AG08395 (cell line): ENCODE data around the gene CCNB1.
"Not testable (repeated sequence)": the region's sequence is repeated elsewhere in the genome, so short reads cannot be mapped to it uniquely, and the experiment has no call there.

ENCODE experiments used
- DNase-seq: peaks from one replicate; pipeline ENCODE4 v3.0.0; 2012; ENCODE audit warnings: mixed read lengths, low spot score

Gene CCNB1

GRCh38 chr5:69184621-69185020 lies 17.7 kb downstream of the CCNB1 start:
- DNase-seq = no peak

GRCh38 chr5:69187342-69187741 lies 20.4 kb downstream of the CCNB1 start:
- no peak for DNase-seq

- no peak for DNase-seq
These were observed 21.8 kb downstream of the CCNB1 start for GRCh38 chr5:69188811-69189161.

GRCh38 chr5:69189162-69190086 lies 22.5 kb downstream of the CCNB1 start, which contains the start of gene CENPH:
TSS of gene CENPH (plus strand) at chr5:69189583. CDS start at chr5:69189635, 52 bp downstream.
- peak; percentile 96 for DNase-seq

- DNase-seq = no peak
These were observed 35.5 kb downstream of the CCNB1 start for GRCh38 chr5:69202497-69202896.

- no peak for DNase-seq
These were observed 39.7 kb downstream of the CCNB1 start for GRCh38 chr5:69206528-69207190.

- no peak for DNase-seq
These were observed 42.7 kb downstream of the CCNB1 start for GRCh38 chr5:69209602-69210001.

- no peak for DNase-seq
These were observed 44.2 kb downstream of the CCNB1 start for GRCh38 chr5:69211200-69211599.

- no peak for DNase-seq
These were observed 45.1 kb downstream of the CCNB1 start for GRCh38 chr5:69212022-69212421.

GRCh38 chr5:69213513-69214215 lies 46.7 kb downstream of the CCNB1 start:
- peak; percentile 36 for DNase-seq

GRCh38 chr5:69217151-69217511 lies 50.2 kb downstream of the CCNB1 start:
- no peak for DNase-seq

GRCh38 chr5:69217548-69218526 lies 50.9 kb downstream of the CCNB1 start:
- DNase-seq = peak; percentile 99

- DNase-seq = no peak
These were observed 53.0 kb downstream of the CCNB1 start for GRCh38 chr5:69219939-69220338.

GRCh38 chr5:69220371-69220770 lies 53.4 kb downstream of the CCNB1 start:
- DNase-seq = not testable (repeated sequence)

GRCh38 chr5:69220833-69221232 lies 53.9 kb downstream of the CCNB1 start:
- DNase-seq = not testable (repeated sequence)

- no peak for DNase-seq
These were observed 57.6 kb downstream of the CCNB1 start for GRCh38 chr5:69224520-69224919.

- DNase-seq = no peak
These were observed 58.9 kb downstream of the CCNB1 start for GRCh38 chr5:69225860-69226259.
